T-helper 1 cell treated with Interleukin-12 subunit alpha and Interleukin-12 subunit beta and Interleukin-4 antibody, amounts not matched to agents 30 μg/mL and 1 μg/mL, for 36 hours (primary cell): ENCODE results near the gene RERE.

ENCODE experiments used
- H3K27ac Mint-ChIP-seq: one replicate; pipeline ENCODE4 v1.8.0; 2021; ENCODE audit warnings: mild to moderate bottlenecking, mixed read lengths
- H3K27me3 Mint-ChIP-seq: one replicate; pipeline ENCODE4 v1.8.0; 2021; ENCODE audit warnings: low read depth, mixed read lengths
- H3K36me3 Mint-ChIP-seq: one replicate; pipeline ENCODE4 v1.8.0; 2021; ENCODE audit warnings: low read depth, mixed read lengths
- H3K4me1 Mint-ChIP-seq: one replicate; pipeline ENCODE4 v1.8.0; 2021; ENCODE audit warnings: low read depth, mixed read lengths
- H3K4me3 Mint-ChIP-seq: one replicate; pipeline ENCODE4 v1.8.0; 2021; ENCODE audit warnings: mild to moderate bottlenecking, moderate library complexity, mixed read lengths
- H3K9me3 Mint-ChIP-seq: one replicate; pipeline ENCODE4 v1.8.0; 2021; ENCODE audit warnings: mixed read lengths

RERE gene

GRCh38 chr1:8473121-8473875, 344.1 kb downstream of the RERE start:
- Mint-ChIP-seq H3K4me1 (peaks cover 40% of the 10 kb centered on the region), H3K27ac (no peak overlapping the region), H3K4me3 (no peak overlapping the region), H3K36me3 (peaks cover 1% of the 10 kb centered on the region), H3K9me3 (no peaks in the 10 kb centered on the region), H3K27me3 (no peaks in the 10 kb centered on the region)

- Mint-ChIP-seq H3K9me3 (no peaks in the 10 kb centered on the region), H3K4me1 (peaks cover 34% of the 10 kb centered on the region), H3K36me3 (peaks cover 1% of the 10 kb centered on the region), H3K27ac (no peak overlapping the region), H3K4me3 (no peak overlapping the region), H3K27me3 (no peaks in the 10 kb centered on the region)
These were observed 344.8 kb downstream of the RERE start for GRCh38 chr1:8472668-8473067.

GRCh38 chr1:8471451-8471850, 346.0 kb downstream of the RERE start:
- H3K9me3 Mint-ChIP-seq, result no peaks in the 10 kb centered on the region
- H3K4me1 Mint-ChIP-seq, result peaks cover 26% of the 10 kb centered on the region
- H3K27me3 Mint-ChIP-seq, result no peaks in the 10 kb centered on the region
- H3K27ac Mint-ChIP-seq, result no peak overlapping the region
- no peaks in the 10 kb centered on the region for H3K36me3 Mint-ChIP-seq
- no peak overlapping the region for H3K4me3 Mint-ChIP-seq

- Mint-ChIP-seq H3K27ac (no peak overlapping the region), H3K4me1 (peaks cover 21% of the 10 kb centered on the region), H3K27me3 (no peaks in the 10 kb centered on the region), H3K36me3 (peaks cover 4% of the 10 kb centered on the region), H3K4me3 (no peak overlapping the region), H3K9me3 (no peaks in the 10 kb centered on the region)
These were observed 348.7 kb downstream of the RERE start for GRCh38 chr1:8468751-8469150.

GRCh38 chr1:8467308-8467707, 350.1 kb downstream of the RERE start:
- Mint-ChIP-seq H3K36me3 (peaks cover 8% of the 10 kb centered on the region), H3K9me3 (no peaks in the 10 kb centered on the region), H3K4me3 (no peak overlapping the region), H3K4me1 (peaks cover 11% of the 10 kb centered on the region), H3K27me3 (no peaks in the 10 kb centered on the region), H3K27ac (no peak overlapping the region)

GRCh38 chr1:8465692-8466091, 351.7 kb downstream of the RERE start:
- H3K4me1 Mint-ChIP-seq, result peaks cover 8% of the 10 kb centered on the region
- H3K36me3 Mint-ChIP-seq, result peaks cover 14% of the 10 kb centered on the region
- H3K27me3 Mint-ChIP-seq, result no peaks in the 10 kb centered on the region
- H3K27ac Mint-ChIP-seq, result no peak overlapping the region
- H3K9me3 Mint-ChIP-seq, result no peaks in the 10 kb centered on the region
- H3K4me3 Mint-ChIP-seq, result no peak overlapping the region

GRCh38 chr1:8465013-8465412, 352.4 kb downstream of the RERE start:
- Mint-ChIP-seq H3K27me3 (no peaks in the 10 kb centered on the region), H3K4me1 (peaks cover 8% of the 10 kb centered on the region), H3K27ac (no peak overlapping the region), H3K9me3 (no peaks in the 10 kb centered on the region), H3K4me3 (no peak overlapping the region), H3K36me3 (peaks cover 14% of the 10 kb centered on the region)

GRCh38 chr1:8464377-8464776, 353.1 kb downstream of the RERE start:
- Mint-ChIP-seq H3K9me3 (no peaks in the 10 kb centered on the region), H3K4me1 (peaks cover 8% of the 10 kb centered on the region), H3K27me3 (no peaks in the 10 kb centered on the region), H3K36me3 (peaks cover 15% of the 10 kb centered on the region), H3K27ac (no peak overlapping the region), H3K4me3 (no peak overlapping the region)

GRCh38 chr1:8463144-8463927, 354.1 kb downstream of the RERE start:
- H3K27ac Mint-ChIP-seq, result peak overlapping the region; percentile 11
- no peaks in the 10 kb centered on the region for H3K27me3 Mint-ChIP-seq
- H3K9me3 Mint-ChIP-seq, result no peaks in the 10 kb centered on the region
- H3K4me3 Mint-ChIP-seq, result no peak overlapping the region
- H3K4me1 Mint-ChIP-seq, result peaks cover 10% of the 10 kb centered on the region
- H3K36me3 Mint-ChIP-seq, result peaks cover 16% of the 10 kb centered on the region

- H3K27ac Mint-ChIP-seq, result no peak overlapping the region
- H3K36me3 Mint-ChIP-seq, result peaks cover 16% of the 10 kb centered on the region
- no peak overlapping the region for H3K4me3 Mint-ChIP-seq
- H3K27me3 Mint-ChIP-seq, result no peaks in the 10 kb centered on the region
- no peaks in the 10 kb centered on the region for H3K9me3 Mint-ChIP-seq
- H3K4me1 Mint-ChIP-seq, result peaks cover 18% of the 10 kb centered on the region
These were observed 355.0 kb downstream of the RERE start for GRCh38 chr1:8462371-8462892.

GRCh38 chr1:8461351-8462110, 355.9 kb downstream of the RERE start:
- no peaks in the 10 kb centered on the region for H3K9me3 Mint-ChIP-seq
- no peak overlapping the region for H3K27ac Mint-ChIP-seq
- no peak overlapping the region for H3K4me3 Mint-ChIP-seq
- peaks cover 24% of the 10 kb centered on the region for H3K4me1 Mint-ChIP-seq
- H3K27me3 Mint-ChIP-seq, result no peaks in the 10 kb centered on the region
- H3K36me3 Mint-ChIP-seq, result peaks cover 16% of the 10 kb centered on the region

- H3K4me1 Mint-ChIP-seq, result peaks cover 25% of the 10 kb centered on the region
- no peak overlapping the region for H3K4me3 Mint-ChIP-seq
- peaks cover 16% of the 10 kb centered on the region for H3K36me3 Mint-ChIP-seq
- no peaks in the 10 kb centered on the region for H3K27me3 Mint-ChIP-seq
- H3K27ac Mint-ChIP-seq, result no peak overlapping the region
- H3K9me3 Mint-ChIP-seq, result no peaks in the 10 kb centered on the region
These were observed 356.7 kb downstream of the RERE start for GRCh38 chr1:8460784-8461183.

- no peaks in the 10 kb centered on the region for H3K9me3 Mint-ChIP-seq
- H3K27ac Mint-ChIP-seq, result no peak overlapping the region
- peaks cover 25% of the 10 kb centered on the region for H3K4me1 Mint-ChIP-seq
- no peaks in the 10 kb centered on the region for H3K27me3 Mint-ChIP-seq
- peaks cover 16% of the 10 kb centered on the region for H3K36me3 Mint-ChIP-seq
- H3K4me3 Mint-ChIP-seq, result no peak overlapping the region
These were observed 357.3 kb downstream of the RERE start for GRCh38 chr1:8460132-8460544.

GRCh38 chr1:8458607-8459006, 358.8 kb downstream of the RERE start:
- Mint-ChIP-seq H3K9me3 (no peaks in the 10 kb centered on the region), H3K36me3 (peaks cover 14% of the 10 kb centered on the region), H3K4me1 (peaks cover 22% of the 10 kb centered on the region), H3K4me3 (no peak overlapping the region), H3K27ac (no peak overlapping the region), H3K27me3 (no peaks in the 10 kb centered on the region)
